H1 (cell line): Measurements from ENCODE around the gene LRRTM2. TPM values are rescaled to one million over a fixed set of nuclear protein-coding genes. Genes with fewer than 3 reads are reported as not detected.

ENCODE experiments used
- KDM1A ChIP-seq: fragments of 200-600, 300-600 bp; sonication (generic); IDR thresholded peaks from 2 replicates; pipeline ENCODE4 v1.7.1; 2016; ENCODE audit warnings: mild to moderate bottlenecking, low read length, borderline replicate concordance
- polyA plus RNA-seq, 7 experiments: library from polyadenylated mRNA; depleted of rRNA in 3 of 7; stranded (reverse) in 5 of 7; unstranded in 2 of 7; fragments of >200 nt in 5 of 7; fragments of 200-250 nt in 2 of 7; gene quantifications; 1 replicate in 5 of 7; 2 replicates in 1 of 7; 4 replicates in 1 of 7; pipeline versions ENCODE4 v1.2.1 to v1.2.3, GENCODE V29; 2011 to 2013; ENCODE audit warnings: missing spikeins in 2 of 7, mixed read lengths in 2 of 7
- total RNA-seq: library from RNA; stranded (reverse); fragmentation: NEBNext Ultra II Directional; extraction: Animal tissue kit (Norgen Biotek cat#: 25700); gene quantifications from 2 replicates; pipeline ENCODE4 v1.2.1, GENCODE V29; 2021

Gene LRRTM2
- total and polyA plus RNA-seq, 2 of the 8 experiments (the other 6 are each of a cell fraction or from before 2014, with no cell fraction given), result not detected

DNA sequence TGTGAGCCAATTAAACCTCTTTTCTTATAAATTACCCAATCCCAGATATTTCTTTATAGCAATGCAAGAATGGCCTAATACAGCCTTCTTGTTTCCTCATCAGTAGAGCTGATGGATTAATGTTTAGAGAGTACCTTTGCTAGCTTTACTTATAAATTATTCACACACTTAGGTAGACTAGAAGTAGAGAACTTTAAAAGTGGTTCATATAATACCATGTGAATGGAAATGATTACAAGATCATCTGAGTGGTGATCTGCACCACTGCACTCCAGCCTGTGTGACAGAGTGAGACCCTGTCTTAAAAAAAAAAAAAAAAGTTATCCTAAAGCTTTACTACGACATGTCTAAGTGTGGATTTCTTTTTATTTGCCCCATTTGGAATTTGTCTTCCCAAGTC, 23.2 kb upstream of the LRRTM2 start (continued):
- TF ChIP-seq KDM1A, result no peak
